Endothelial cell of umbilical vein (primary cell): Measurements from ENCODE around the gene CUX1. TPM values are rescaled to one million over a fixed set of nuclear protein-coding genes. Genes with fewer than 3 reads are reported as not detected.

Source experiments
- BruUV-seq: library from RNA; stranded (reverse); fragments of 400-500 nt; replicated peaks from 2 replicates; lab custom pipeline; 2021; lab: Mats Ljungman, UMichigan
- CTCF ChIA-PET: fragments of 300-600, 350-600 bp; sonication (Branson Sonifier 250); formaldehyde crosslinking; loops from one replicate; lab custom pipeline; 2021; ENCODE audit warnings: antibody characterized with exemption, inconsistent platforms; lab: Charles Lee
- POLR2A ChIA-PET: fragments of 300-600, 350-600 bp; sonication (Branson Sonifier 250); formaldehyde crosslinking; loops from one replicate; lab custom pipeline; 2021; ENCODE audit warnings: antibody characterized with exemption, inconsistent platforms; lab: Charles Lee
- DNase-seq: peaks from one replicate; pipeline ENCODE4 v3.0.0-alpha.2; 2011; ENCODE audit warnings: low read depth, low spot score
- FAIRE-seq: peaks from 2 replicates; lab custom pipeline; 2011; peaks lifted over from hg19 to GRCh38; lab: Jason Lieb, UNC
- H2AFZ ChIP-seq: 2 replicates; pipeline ENCODE4 v1.6.0; 2012; ENCODE audit warnings: low read depth, low read length, control low read depth, inconsistent platforms
- H3K27ac ChIP-seq: 2 replicates; pipeline ENCODE4 v1.5.1; 2011; ENCODE audit warnings: low read depth, mild to moderate bottlenecking, control low read depth, low read length, moderate library complexity; ENCODE audit not compliant: insufficient read depth
- H3K27me3 ChIP-seq, 2 experiments: 2 replicates each; pipeline versions ENCODE4 v1.6.0 to v1.6.1; 2011; ENCODE audit warnings: low read length in 2 of 2, mixed read lengths in 1 of 2; ENCODE audit not compliant: control insufficient read depth in 2 of 2, insufficient read depth in 2 of 2
- H3K36me3 ChIP-seq, 2 experiments: 2 replicates in 1 of 2; 3 replicates in 1 of 2; pipeline ENCODE4 v1.5.1; 2011; ENCODE audit warnings: low read length in 2 of 2, mild to moderate bottlenecking in 1 of 2, moderate library complexity in 1 of 2; ENCODE audit not compliant: control insufficient read depth in 2 of 2, insufficient read depth in 2 of 2; ENCODE audit errors: extremely low read depth in 1 of 2
- H3K4me1 ChIP-seq: 3 replicates; pipeline ENCODE4 v1.5.1; 2011; ENCODE audit warnings: mild to moderate bottlenecking, low read length; ENCODE audit not compliant: control insufficient read depth, insufficient read depth; ENCODE audit errors: extremely low read depth
- H3K4me2 ChIP-seq: 2 replicates; pipeline ENCODE4 v1.6.1; 2011; ENCODE audit warnings: low read length, control low read depth, mixed read lengths; ENCODE audit not compliant: insufficient read depth
- H3K4me3 ChIP-seq, 3 experiments: fragments of 200-600 bp in 1 of 3; sonication (generic), shearing (Covaris generic) in 1 of 3; replicated peaks in 1 of 3; 2 replicates each; pipeline ENCODE4 v1.5.1; 2011 to 2016; ENCODE audit warnings: control low read depth in 3 of 3, low read length in 3 of 3, mild to moderate bottlenecking in 2 of 3, inconsistent platforms in 1 of 3, low read depth in 1 of 3, moderate library complexity in 1 of 3; ENCODE audit not compliant: insufficient read depth in 1 of 3
- H3K79me2 ChIP-seq: 2 replicates; pipeline ENCODE4 v1.6.0; 2012; ENCODE audit warnings: low read length, inconsistent platforms; ENCODE audit not compliant: control insufficient read depth, insufficient read depth
- H3K9ac ChIP-seq: replicated peaks from 2 replicates; pipeline ENCODE3; 2011; ENCODE audit warnings: low read length, control low read depth; ENCODE audit not compliant: insufficient read depth; ENCODE audit errors: extremely low read depth
- H3K9me1 ChIP-seq: replicated peaks from 3 replicates; pipeline ENCODE4 v1.6.0; 2011; ENCODE audit warnings: mild to moderate bottlenecking, low read length; ENCODE audit not compliant: control insufficient read depth, insufficient read depth; ENCODE audit errors: extremely low read depth
- H3K9me3 ChIP-seq: replicated peaks from 2 replicates; pipeline ENCODE4 v1.5.1; 2012; ENCODE audit warnings: low read length, inconsistent platforms; ENCODE audit not compliant: control insufficient read depth, insufficient read depth
- H4K20me1 ChIP-seq: replicated peaks from 2 replicates; pipeline ENCODE3; 2011; ENCODE audit warnings: mild to moderate bottlenecking, low read length; ENCODE audit not compliant: control insufficient read depth, insufficient read depth; ENCODE audit errors: extremely low read depth
- CTCF ChIP-seq, 2 donors: IDR thresholded peaks; 1 replicate in 1 of 2; 2 replicates in 1 of 2; pipeline ENCODE4 v1.5.1; 2011; ENCODE audit warnings: low read length in 2 of 2, mild to moderate bottlenecking in 2 of 2, moderate library complexity in 2 of 2, control low read depth in 1 of 2, inconsistent platforms in 1 of 2, low read depth in 1 of 2; ENCODE audit not compliant: insufficient read depth in 1 of 2; ENCODE audit errors: extremely low read depth in 1 of 2
- EZH2 ChIP-seq: IDR thresholded peaks from 2 replicates; pipeline ENCODE4 v1.6.1; 2012; ENCODE audit warnings: borderline replicate concordance, low read depth, mild to moderate bottlenecking, moderate library complexity, low read length, inconsistent platforms; ENCODE audit not compliant: severe bottlenecking
- FOS ChIP-seq: IDR thresholded peaks from 2 replicates; pipeline ENCODE4 v1.6.1; 2011; ENCODE audit warnings: mild to moderate bottlenecking, low read length, moderate library complexity, borderline replicate concordance; ENCODE audit not compliant: insufficient read depth
- GATA2 ChIP-seq: IDR thresholded peaks from 2 replicates; pipeline ENCODE4 v1.7.0; 2011; ENCODE audit warnings: low read depth, mild to moderate bottlenecking, moderate library complexity, mixed read lengths, low read length; ENCODE audit not compliant: insufficient read length, insufficient read depth
- JUN ChIP-seq: IDR thresholded peaks from 2 replicates; pipeline ENCODE4 v1.6.1; 2011; ENCODE audit warnings: borderline replicate concordance, low read depth; ENCODE audit not compliant: insufficient read length, insufficient read depth
- MAX ChIP-seq: IDR thresholded peaks from 2 replicates; pipeline ENCODE4 v1.6.1; 2011; ENCODE audit not compliant: insufficient read depth, insufficient read length
- MYC ChIP-seq: IDR thresholded peaks from one replicate; pipeline ENCODE4 v1.6.1; 2011; ENCODE audit warnings: mild to moderate bottlenecking, low read depth, low read length
- POLR2A ChIP-seq: IDR thresholded peaks from 2 replicates; pipeline ENCODE4 v1.6.1; 2012; ENCODE audit warnings: low read depth, mild to moderate bottlenecking, control low read depth, low read length
- POLR2AphosphoS5 ChIP-seq: IDR thresholded peaks from 2 replicates; pipeline ENCODE4 v1.6.1; 2012; ENCODE audit warnings: low read depth, mild to moderate bottlenecking, control low read depth, low read length, moderate library complexity; ENCODE audit not compliant: insufficient read depth
- dilution Hi-C: fragments of 300-500 bp; cut with MboI; formaldehyde crosslinking; loops from one replicate; pipeline ENCODE4 v1.15.0; 2019; ENCODE audit warnings: low sequenced_read_pairs; ENCODE audit not compliant: extremely low pct_ligation_motif_present
- intact Hi-C: fragments of 100-400 bp; cut with micrococcal nuclease; formaldehyde crosslinking; loops from one replicate; pipeline ENCODE4 v1.10.0; 2022
- polyA plus RNA-seq, 4 experiments: library from polyadenylated mRNA; depleted of rRNA in 3 of 4; stranded (reverse) in 3 of 4; unstranded in 1 of 4; fragments of >200 nt; gene quantifications; 2 replicates each; pipeline versions ENCODE4 v1.2.1 to v1.2.3, GENCODE V29; 2011 to 2012; ENCODE audit warnings: missing spikeins in 1 of 4
- total RNA-seq: library from RNA; stranded (reverse); gene quantifications from 2 replicates; pipeline ENCODE4 v1.2.3, GENCODE V29; 2021

The CUX1 gene
- total and polyA plus RNA-seq, 2 donors (not counting 3 experiments of a cell fraction or from before 2014, with no cell fraction given) = 13.8 to 49.8 TPM

- intact Hi-C loops = no loop called here
- DNase-seq (no peak), FAIRE-seq (no peak)
- no peak for TF ChIP-seq JUN
- no peak for TF ChIP-seq CTCF (IDR thresholded peaks at IDR 0.05; ENCODE audit: extremely low read depth in 1 of 2, insufficient read depth in 1 of 2, low read depth in 1 of 2, low read length in 2 of 2)
- H4K20me1 ChIP-seq = no peaks in the 10 kb centered on the region
- H3K27me3 ChIP-seq = no peaks in the 10 kb centered on the region
- H3K79me2 ChIP-seq = no peaks in the 10 kb centered on the region
- peaks cover 0 to 17% of the 10 kb centered on the region in 2 experiments for H3K36me3 ChIP-seq
- no peak overlapping the region for H3K4me3 ChIP-seq
- H2AFZ ChIP-seq = no peak overlapping the region
- no peaks in the 10 kb centered on the region for H3K9me3 ChIP-seq
- H3K4me1 ChIP-seq = no peaks in the 10 kb centered on the region
- POLR2A ChIA-PET = no interaction called here
- CTCF ChIA-PET = interaction anchor here (0.7 kb wide), 1 partner anchor 143 kb away, joined by 4 read pairs; no protein-coding TSS in a partner anchor
- BruUV-seq = no TSS peak
- H3K27ac ChIP-seq = no peak overlapping the region
- dilution Hi-C loops = no loop called here
- H3K9ac ChIP-seq = no peak overlapping the region
- H3K4me2 ChIP-seq = no peak overlapping the region
- no peaks in the 10 kb centered on the region for H3K9me1 ChIP-seq
Observed at GRCh38 chr7:102101926-102102325, 284.5 kb downstream of the CUX1 start.

GRCh38 chr7:102103027-102103372 is 285.6 kb downstream of the CUX1 start:
- dilution Hi-C loops (no loop called here), intact Hi-C loops (no loop called here)
- no peaks in the 10 kb centered on the region for H3K79me2 ChIP-seq
- peaks cover 0 to 17% of the 10 kb centered on the region in 2 experiments for H3K36me3 ChIP-seq
- ChIA-PET CTCF (no interaction called here), POLR2A (no interaction called here)
- no TSS peak for BruUV-seq
- H3K9me3 ChIP-seq = no peaks in the 10 kb centered on the region
- no peaks in the 10 kb centered on the region for H3K27me3 ChIP-seq
- no peak for TF ChIP-seq POLR2A
- no peak for TF ChIP-seq GATA2
- no peak for TF ChIP-seq MYC
- no peak for TF ChIP-seq EZH2
- TF ChIP-seq JUN = no peak
- TF ChIP-seq POLR2AphosphoS5 = no peak
- no peak for TF ChIP-seq CTCF (IDR thresholded peaks at IDR 0.05; ENCODE audit: extremely low read depth in 1 of 2, insufficient read depth in 1 of 2, low read depth in 1 of 2, low read length in 2 of 2)
- no peak for TF ChIP-seq MAX
- TF ChIP-seq FOS = no peak
- no peak overlapping the region for H3K27ac ChIP-seq
- H4K20me1 ChIP-seq = no peaks in the 10 kb centered on the region
- FAIRE-seq (no peak), DNase-seq (no peak)
- no peak overlapping the region for H3K4me2 ChIP-seq
- no peak overlapping the region for H3K9ac ChIP-seq
- no peak overlapping the region for H2AFZ ChIP-seq
- H3K9me1 ChIP-seq = no peaks in the 10 kb centered on the region
- H3K4me1 ChIP-seq = no peaks in the 10 kb centered on the region
- H3K4me3 ChIP-seq = no peak overlapping the region
